ENCODE data around the gene CD79B.

The CD79B gene

GRCh38 chr17:63931981-63932561, at the start of gene CD79B:
Gene CD79B, minus strand, starts transcription at chr17:63932331. Its CDS starts 70 bp downstream, at chr17:63932261.
- ATAC-seq (replicated peaks; ENCODE audit: extremely low read depth, poor library complexity, severe bottlenecking) (peak; percentile 75), DNase-seq (ENCODE audit: low spot score in 2 of 2) (no peak)
- Mint-ChIP-seq H3K36me3 (ENCODE audit: insufficient read depth) (peaks cover 1% of the 10 kb centered on the region), H3K9me3 (no peaks in the 10 kb centered on the region), H3K27me3 (no peaks in the 10 kb centered on the region), H3K4me1 (peaks cover 22% of the 10 kb centered on the region), H3K4me3 (peak within 1 kb of the TSS; percentile 79), H3K27ac (ENCODE audit: low read depth) (peak within 1 kb of the TSS; percentile 73)

- DNase-seq (ENCODE audit: low spot score in 2 of 2) (no peak), ATAC-seq (replicated peaks; ENCODE audit: extremely low read depth, poor library complexity, severe bottlenecking) (no peak)
- Mint-ChIP-seq H3K27me3 (peaks cover 15% of the 10 kb centered on the region), H3K9me3 (no peaks in the 10 kb centered on the region), H3K36me3 (ENCODE audit: insufficient read depth) (no peaks in the 10 kb centered on the region), H3K4me1 (peaks cover 10% of the 10 kb centered on the region), H3K4me3 (no peak overlapping the region), H3K27ac (ENCODE audit: low read depth) (no peak overlapping the region)
Observed at GRCh38 chr17:63978272-63979200, 46.4 kb upstream of the CD79B start.

- H3K9me3 Mint-ChIP-seq: no peaks in the 10 kb centered on the region
- ATAC-seq (replicated peaks; ENCODE audit: extremely low read depth, poor library complexity, severe bottlenecking): no peak
- no peaks in the 10 kb centered on the region for H3K36me3 Mint-ChIP-seq (ENCODE audit: insufficient read depth)
- no peak for DNase-seq (ENCODE audit: low spot score in 2 of 2)
- H3K4me3 Mint-ChIP-seq: no peak overlapping the region
- H3K27ac Mint-ChIP-seq (ENCODE audit: low read depth): no peak overlapping the region
- peaks cover 15% of the 10 kb centered on the region for H3K27me3 Mint-ChIP-seq
- peaks cover 16% of the 10 kb centered on the region for H3K4me1 Mint-ChIP-seq
Observed at GRCh38 chr17:63976702-63977101, 44.6 kb upstream of the CD79B start.

- no peak overlapping the region for H3K4me3 Mint-ChIP-seq
- H3K4me1 Mint-ChIP-seq: peaks cover 16% of the 10 kb centered on the region
- H3K9me3 Mint-ChIP-seq: no peaks in the 10 kb centered on the region
- H3K27ac Mint-ChIP-seq (ENCODE audit: low read depth): peak overlapping the region; percentile 23
- H3K27me3 Mint-ChIP-seq: peaks cover 15% of the 10 kb centered on the region
- DNase-seq (ENCODE audit: low spot score in 2 of 2) (no peak), ATAC-seq (replicated peaks; ENCODE audit: extremely low read depth, poor library complexity, severe bottlenecking) (no peak)
- no peaks in the 10 kb centered on the region for H3K36me3 Mint-ChIP-seq (ENCODE audit: insufficient read depth)
Observed at GRCh38 chr17:63975541-63976092, 43.5 kb upstream of the CD79B start.

GRCh38 chr17:63974594-63975192, 42.6 kb upstream of the CD79B start:
- Mint-ChIP-seq H3K36me3 (ENCODE audit: insufficient read depth) (no peaks in the 10 kb centered on the region), H3K4me3 (no peak overlapping the region), H3K9me3 (no peaks in the 10 kb centered on the region), H3K27ac (ENCODE audit: low read depth) (no peak overlapping the region), H3K27me3 (peaks cover 15% of the 10 kb centered on the region), H3K4me1 (peaks cover 16% of the 10 kb centered on the region)
- no peak for DNase-seq (ENCODE audit: low spot score in 2 of 2)
- no peak for ATAC-seq (replicated peaks; ENCODE audit: extremely low read depth, poor library complexity, severe bottlenecking)

- H3K27ac Mint-ChIP-seq (ENCODE audit: low read depth): no peak overlapping the region
- no peak overlapping the region for H3K4me3 Mint-ChIP-seq
- H3K4me1 Mint-ChIP-seq: peaks cover 16% of the 10 kb centered on the region
- no peaks in the 10 kb centered on the region for H3K9me3 Mint-ChIP-seq
- peaks cover 15% of the 10 kb centered on the region for H3K27me3 Mint-ChIP-seq
- ATAC-seq (replicated peaks; ENCODE audit: extremely low read depth, poor library complexity, severe bottlenecking) (no peak), DNase-seq (ENCODE audit: low spot score in 2 of 2) (no peak)
- no peaks in the 10 kb centered on the region for H3K36me3 Mint-ChIP-seq (ENCODE audit: insufficient read depth)
Observed at GRCh38 chr17:63973930-63974593, 41.9 kb upstream of the CD79B start.

- ATAC-seq (replicated peaks; ENCODE audit: extremely low read depth, poor library complexity, severe bottlenecking) (no peak), DNase-seq (ENCODE audit: low spot score in 2 of 2) (no peak)
- Mint-ChIP-seq H3K27ac (ENCODE audit: low read depth) (no peak overlapping the region), H3K36me3 (ENCODE audit: insufficient read depth) (no peaks in the 10 kb centered on the region), H3K9me3 (no peaks in the 10 kb centered on the region), H3K4me1 (peaks cover 16% of the 10 kb centered on the region), H3K27me3 (peaks cover 15% of the 10 kb centered on the region), H3K4me3 (no peak overlapping the region)
Observed at GRCh38 chr17:63973247-63973646, 41.1 kb upstream of the CD79B start.

- H3K4me3 Mint-ChIP-seq: no peak within 1 kb of the TSS
- no peaks in the 10 kb centered on the region for H3K36me3 Mint-ChIP-seq (ENCODE audit: insufficient read depth)
- DNase-seq (ENCODE audit: low spot score in 2 of 2) (no peak), ATAC-seq (replicated peaks; ENCODE audit: extremely low read depth, poor library complexity, severe bottlenecking) (no peak)
- peaks cover 15% of the 10 kb centered on the region for H3K27me3 Mint-ChIP-seq
- H3K9me3 Mint-ChIP-seq: no peaks in the 10 kb centered on the region
- peaks cover 16% of the 10 kb centered on the region for H3K4me1 Mint-ChIP-seq
- H3K27ac Mint-ChIP-seq (ENCODE audit: low read depth): no peak within 1 kb of the TSS
Observed at GRCh38 chr17:63972796-63973195, 40.7 kb upstream of the CD79B start, which contains the start of gene SCN4A. Gene SCN4A, minus strand, starts transcription at chr17:63972918. Its CDS starts 77 bp downstream, at chr17:63972841.

GRCh38 chr17:63969278-63969677, 37.1 kb upstream of the CD79B start:
- Mint-ChIP-seq H3K27me3 (peaks cover 1% of the 10 kb centered on the region), H3K9me3 (no peaks in the 10 kb centered on the region), H3K4me3 (no peak overlapping the region), H3K27ac (ENCODE audit: low read depth) (no peak overlapping the region), H3K4me1 (peaks cover 12% of the 10 kb centered on the region), H3K36me3 (ENCODE audit: insufficient read depth) (no peaks in the 10 kb centered on the region)
- no peak for ATAC-seq (replicated peaks; ENCODE audit: extremely low read depth, poor library complexity, severe bottlenecking)
- DNase-seq (ENCODE audit: low spot score in 2 of 2): no peak

GRCh38 chr17:63967953-63968352, 35.8 kb upstream of the CD79B start:
- ATAC-seq (replicated peaks; ENCODE audit: extremely low read depth, poor library complexity, severe bottlenecking) (no peak), DNase-seq (ENCODE audit: low spot score in 2 of 2) (no peak)
- Mint-ChIP-seq H3K4me1 (peaks cover 12% of the 10 kb centered on the region), H3K27ac (ENCODE audit: low read depth) (no peak overlapping the region), H3K9me3 (no peaks in the 10 kb centered on the region), H3K4me3 (no peak overlapping the region), H3K27me3 (no peaks in the 10 kb centered on the region), H3K36me3 (ENCODE audit: insufficient read depth) (no peaks in the 10 kb centered on the region)

- H3K27ac Mint-ChIP-seq (ENCODE audit: low read depth): no peak overlapping the region
- peak; percentile 97 for ATAC-seq (replicated peaks; ENCODE audit: extremely low read depth, poor library complexity, severe bottlenecking)
- peak in 1 of 2 donors; percentile 57 for DNase-seq (ENCODE audit: low spot score in 2 of 2)
- no peak overlapping the region for H3K4me3 Mint-ChIP-seq
- no peaks in the 10 kb centered on the region for H3K27me3 Mint-ChIP-seq
- H3K9me3 Mint-ChIP-seq: no peaks in the 10 kb centered on the region
- no peaks in the 10 kb centered on the region for H3K36me3 Mint-ChIP-seq (ENCODE audit: insufficient read depth)
- H3K4me1 Mint-ChIP-seq: peaks cover 6% of the 10 kb centered on the region
Observed at GRCh38 chr17:63966646-63967264, 34.6 kb upstream of the CD79B start.

GRCh38 chr17:63963123-63963522, 31.0 kb upstream of the CD79B start:
- H3K27me3 Mint-ChIP-seq: no peaks in the 10 kb centered on the region
- no peak for ATAC-seq (replicated peaks; ENCODE audit: extremely low read depth, poor library complexity, severe bottlenecking)
- H3K9me3 Mint-ChIP-seq: no peaks in the 10 kb centered on the region
- no peaks in the 10 kb centered on the region for H3K36me3 Mint-ChIP-seq (ENCODE audit: insufficient read depth)
- H3K4me3 Mint-ChIP-seq: no peak overlapping the region
- no peak overlapping the region for H3K27ac Mint-ChIP-seq (ENCODE audit: low read depth)
- DNase-seq (ENCODE audit: low spot score in 2 of 2): no peak
- H3K4me1 Mint-ChIP-seq: peaks cover 6% of the 10 kb centered on the region
